ENCODE results near the gene ZBTB47.

ZBTB47 gene

DNA sequence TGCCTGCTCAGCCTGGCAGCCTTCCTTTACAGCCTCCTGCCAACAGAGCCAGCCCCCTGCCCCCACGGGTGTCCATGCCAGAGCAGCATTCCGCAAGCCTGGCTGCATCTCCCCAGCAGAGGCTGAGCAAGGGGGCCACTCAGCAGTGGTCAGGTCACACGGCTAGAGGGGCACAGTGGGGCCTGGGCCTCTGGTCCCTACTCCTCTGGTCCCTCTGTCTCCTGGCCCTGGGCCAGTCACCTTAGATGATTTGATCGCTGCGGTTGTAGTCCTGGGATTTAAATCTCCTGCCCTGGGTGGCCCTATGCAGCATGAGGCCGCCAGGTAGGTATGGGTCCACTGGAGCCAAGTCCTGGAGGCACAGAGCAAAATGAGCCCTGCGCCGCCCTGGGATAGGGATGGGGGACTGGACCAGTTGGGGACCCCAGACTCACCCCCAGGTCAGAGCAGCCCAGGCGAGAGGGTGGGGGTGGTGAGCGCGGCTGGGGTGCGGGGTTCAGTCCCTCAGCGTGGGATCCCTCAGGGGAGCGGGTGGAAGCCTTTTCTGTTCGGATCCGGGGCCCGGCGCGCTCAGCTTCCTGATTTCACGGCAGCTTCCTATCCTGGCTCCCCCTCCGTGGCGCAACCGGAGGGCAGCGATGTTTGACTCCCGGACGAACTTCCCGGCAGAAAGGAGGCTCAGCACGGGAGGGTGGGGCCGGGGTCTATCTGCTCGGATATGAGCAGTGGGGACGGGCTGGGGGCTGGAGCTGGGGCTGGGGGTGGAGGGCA is at the start of gene ZBTB47:
ZBTB47 (plus strand) TSS at position 138 of the 771 bp plus-strand sequence. CDS start 4,659 bp downstream, outside the sequence.
- H3K36me3 ChIP-seq (ENCODE audit: control insufficient read depth in 1 of 2, insufficient read depth in 2 of 2, low read length in 2 of 2) = peaks cover 0 to 15% of the 10 kb centered on the region in 2 donors
- peak within 1 kb of the TSS; percentile 76 to 77 for H3K4me3 ChIP-seq (ENCODE audit: low read depth in 1 of 2, low read length in 2 of 2)
- H3K9me3 ChIP-seq (ENCODE audit: control insufficient read depth in 1 of 2, low read length in 2 of 2) = no peaks in the 10 kb centered on the region
- H3K4me1 ChIP-seq (ENCODE audit: control insufficient read depth in 1 of 2, insufficient read depth in 2 of 2, low read length in 2 of 2) = peaks cover 26 to 46% of the 10 kb centered on the region in 2 donors
- peak within 1 kb of the TSS; percentile 84 for H3K27ac ChIP-seq (ENCODE audit: low read length)
- no peaks in the 10 kb centered on the region for H3K27me3 ChIP-seq (ENCODE audit: low read depth, low read length)

DNA sequence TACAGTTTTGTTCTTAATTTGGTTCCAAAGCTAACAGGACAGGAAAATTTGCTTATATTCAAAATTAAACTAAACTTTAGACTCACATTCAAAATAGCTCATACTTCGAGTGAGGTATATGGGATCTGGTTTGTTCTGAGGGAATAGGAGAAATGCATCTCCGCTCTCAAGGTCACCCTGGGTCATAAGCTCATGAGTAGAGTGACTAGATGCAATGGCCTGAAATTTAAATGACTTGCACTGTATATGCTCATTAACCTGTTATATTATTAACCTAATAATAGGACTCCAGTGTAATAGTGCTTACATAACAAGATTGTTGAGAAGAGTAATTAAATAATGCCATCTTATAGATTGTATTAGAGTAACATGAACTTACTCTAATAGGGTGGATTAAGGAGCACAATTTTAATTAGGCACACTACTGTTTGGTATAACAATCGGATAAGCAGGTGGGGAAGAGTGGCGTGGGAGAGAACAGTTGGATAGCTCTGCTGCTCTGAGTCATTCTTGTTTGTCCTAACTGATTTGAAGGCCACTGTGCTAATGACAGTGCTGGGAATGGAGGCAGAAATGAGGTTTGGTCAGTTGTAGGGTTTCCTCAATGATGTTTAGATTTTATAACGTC is 47.8 kb upstream of the ZBTB47 start:
- Histone ChIP-seq H3K36me3 (ENCODE audit: control insufficient read depth in 1 of 2, insufficient read depth in 2 of 2, low read length in 2 of 2) (peaks cover 0 to 4% of the 10 kb centered on the region in 2 donors), H3K27me3 (ENCODE audit: low read depth, low read length) (no peaks in the 10 kb centered on the region), H3K4me1 (ENCODE audit: control insufficient read depth in 1 of 2, insufficient read depth in 2 of 2, low read length in 2 of 2) (peaks cover 12 to 37% of the 10 kb centered on the region in 2 donors), H3K9me3 (ENCODE audit: control insufficient read depth in 1 of 2, low read length in 2 of 2) (no peaks in the 10 kb centered on the region), H3K27ac (ENCODE audit: low read length) (peak overlapping the region; percentile 31), H3K4me3 (ENCODE audit: low read depth in 1 of 2, low read length in 2 of 2) (no peak overlapping the region)

DNA sequence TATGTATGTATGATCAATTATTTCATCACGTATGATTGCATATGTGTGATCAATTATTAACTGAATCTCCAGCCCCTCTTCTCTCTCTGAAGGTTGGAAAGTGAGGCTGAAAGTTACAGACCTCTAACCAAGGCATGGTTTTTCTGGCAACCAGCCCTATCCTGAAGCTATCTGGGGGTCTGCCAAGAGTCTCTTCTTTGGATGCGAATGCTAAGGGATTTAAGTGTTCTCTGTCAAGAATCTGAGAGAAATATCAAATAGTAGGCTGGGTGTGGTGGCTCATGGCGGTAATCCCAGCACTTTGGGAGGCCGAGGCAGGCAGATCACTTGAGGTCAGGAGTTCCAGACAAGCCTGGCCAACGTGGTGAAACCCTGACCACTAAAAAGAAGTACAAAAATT is 44.9 kb upstream of the ZBTB47 start:
- Histone ChIP-seq H3K4me1 (ENCODE audit: control insufficient read depth in 1 of 2, insufficient read depth in 2 of 2, low read length in 2 of 2) (peaks cover 4 to 30% of the 10 kb centered on the region in 2 donors), H3K27me3 (ENCODE audit: low read depth, low read length) (no peaks in the 10 kb centered on the region), H3K36me3 (ENCODE audit: control insufficient read depth in 1 of 2, insufficient read depth in 2 of 2, low read length in 2 of 2) (peaks cover 4% of the 10 kb centered on the region in 2 donors), H3K27ac (ENCODE audit: low read length) (no peak overlapping the region), H3K4me3 (ENCODE audit: low read depth in 1 of 2, low read length in 2 of 2) (no peak overlapping the region), H3K9me3 (ENCODE audit: control insufficient read depth in 1 of 2, low read length in 2 of 2) (no peaks in the 10 kb centered on the region)

DNA sequence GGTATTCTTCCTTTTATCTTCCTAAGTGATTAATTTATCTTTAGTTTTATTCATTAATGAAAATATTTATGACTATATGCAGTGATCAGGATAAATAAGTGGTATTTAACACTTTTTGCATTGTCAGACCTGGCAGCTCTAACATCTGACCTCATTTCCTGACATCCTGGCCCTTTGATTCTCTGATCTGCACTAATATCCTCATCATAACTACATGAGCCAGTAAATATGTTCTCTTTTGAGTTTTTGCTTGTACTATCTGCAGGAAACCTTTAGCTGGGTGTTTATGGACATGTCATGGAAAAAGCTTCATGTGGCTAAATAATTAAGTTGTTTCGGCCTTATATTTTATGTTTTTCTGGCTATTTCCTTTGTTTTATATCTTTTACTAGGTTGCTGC is 42.5 kb upstream of the ZBTB47 start:
- Histone ChIP-seq H3K4me3 (ENCODE audit: low read depth in 1 of 2, low read length in 2 of 2) (no peak overlapping the region), H3K27ac (ENCODE audit: low read length) (no peak overlapping the region), H3K4me1 (ENCODE audit: control insufficient read depth in 1 of 2, insufficient read depth in 2 of 2, low read length in 2 of 2) (peaks cover 4 to 35% of the 10 kb centered on the region in 2 donors), H3K9me3 (ENCODE audit: control insufficient read depth in 1 of 2, low read length in 2 of 2) (no peaks in the 10 kb centered on the region), H3K36me3 (ENCODE audit: control insufficient read depth in 1 of 2, insufficient read depth in 2 of 2, low read length in 2 of 2) (peaks cover 4% of the 10 kb centered on the region in 2 donors), H3K27me3 (ENCODE audit: low read depth, low read length) (no peaks in the 10 kb centered on the region)

DNA sequence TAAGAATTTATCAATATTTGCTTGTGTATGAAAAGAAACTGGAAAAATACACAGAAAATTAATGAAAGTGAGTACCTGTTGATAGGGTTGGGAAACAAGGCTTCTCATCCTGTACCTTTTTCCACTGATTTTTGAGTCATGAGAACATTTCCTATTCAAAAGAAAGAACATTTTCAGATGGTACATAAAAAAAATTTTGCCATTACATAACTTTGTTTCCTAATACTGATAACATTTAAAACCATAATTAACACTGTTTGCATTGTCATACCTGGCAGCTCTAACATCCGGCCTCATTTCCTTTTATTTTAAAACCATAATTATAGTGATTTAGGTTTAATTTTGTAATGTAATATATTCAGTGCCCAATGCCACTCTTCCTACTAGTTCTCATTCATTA is 41.3 kb upstream of the ZBTB47 start:
- H3K27ac ChIP-seq (ENCODE audit: low read length) = peak overlapping the region; percentile 32
- no peak overlapping the region for H3K4me3 ChIP-seq (ENCODE audit: low read depth in 1 of 2, low read length in 2 of 2)
- no peaks in the 10 kb centered on the region for H3K27me3 ChIP-seq (ENCODE audit: low read depth, low read length)
- H3K36me3 ChIP-seq (ENCODE audit: control insufficient read depth in 1 of 2, insufficient read depth in 2 of 2, low read length in 2 of 2) = peaks cover 0 to 4% of the 10 kb centered on the region in 2 donors
- no peaks in the 10 kb centered on the region for H3K9me3 ChIP-seq (ENCODE audit: control insufficient read depth in 1 of 2, low read length in 2 of 2)
- peaks cover 4 to 34% of the 10 kb centered on the region in 2 donors for H3K4me1 ChIP-seq (ENCODE audit: control insufficient read depth in 1 of 2, insufficient read depth in 2 of 2, low read length in 2 of 2)

DNA sequence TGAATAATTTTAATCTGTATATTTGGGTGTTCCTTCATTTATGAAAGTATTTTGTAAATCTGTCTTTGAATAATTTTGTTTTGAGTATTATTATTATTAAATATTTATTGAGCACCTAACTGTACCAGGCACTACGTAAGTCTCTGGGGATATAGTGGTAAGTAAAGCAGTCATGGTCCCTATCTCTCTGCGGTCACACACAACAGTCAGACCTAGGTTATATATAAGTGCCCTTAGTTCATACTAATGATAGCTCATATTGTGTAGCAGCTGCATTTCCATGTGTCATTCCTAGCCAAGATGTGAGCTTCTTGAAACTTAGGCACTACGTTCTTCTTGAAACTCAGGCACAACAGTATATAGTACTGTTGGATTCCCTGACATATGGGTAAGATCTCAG is 40.6 kb upstream of the ZBTB47 start:
- Histone ChIP-seq H3K4me3 (ENCODE audit: low read depth in 1 of 2, low read length in 2 of 2) (no peak overlapping the region), H3K4me1 (ENCODE audit: control insufficient read depth in 1 of 2, insufficient read depth in 2 of 2, low read length in 2 of 2) (peaks cover 4 to 34% of the 10 kb centered on the region in 2 donors), H3K27ac (ENCODE audit: low read length) (peak overlapping the region; percentile 6), H3K36me3 (ENCODE audit: control insufficient read depth in 1 of 2, insufficient read depth in 2 of 2, low read length in 2 of 2) (peaks cover 0 to 4% of the 10 kb centered on the region in 2 donors), H3K9me3 (ENCODE audit: control insufficient read depth in 1 of 2, low read length in 2 of 2) (no peaks in the 10 kb centered on the region), H3K27me3 (ENCODE audit: low read depth, low read length) (no peaks in the 10 kb centered on the region)

DNA sequence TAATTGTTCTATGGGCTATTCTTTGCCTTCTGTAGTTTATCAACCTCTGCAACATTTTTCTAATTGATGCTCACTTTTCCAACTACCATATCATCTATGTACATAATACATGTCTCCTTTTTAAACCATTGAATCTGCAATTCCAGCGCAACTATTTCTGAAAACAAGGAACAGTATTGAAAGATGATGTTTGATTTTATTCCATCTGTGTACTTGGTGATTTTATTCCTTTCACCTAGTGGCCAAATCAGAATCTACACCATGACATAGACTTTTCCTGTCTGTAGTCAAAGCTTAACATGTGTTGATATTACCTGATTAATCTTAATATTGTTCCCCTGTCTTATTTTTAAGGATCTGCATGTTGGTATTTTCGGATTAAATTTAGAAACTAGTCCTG is 40.0 kb upstream of the ZBTB47 start:
- Histone ChIP-seq H3K27me3 (ENCODE audit: low read depth, low read length) (no peaks in the 10 kb centered on the region), H3K4me3 (ENCODE audit: low read depth in 1 of 2, low read length in 2 of 2) (no peak overlapping the region), H3K27ac (ENCODE audit: low read length) (peak overlapping the region; percentile 6), H3K9me3 (ENCODE audit: control insufficient read depth in 1 of 2, low read length in 2 of 2) (no peaks in the 10 kb centered on the region), H3K4me1 (ENCODE audit: control insufficient read depth in 1 of 2, insufficient read depth in 2 of 2, low read length in 2 of 2) (peaks cover 1 to 30% of the 10 kb centered on the region in 2 donors), H3K36me3 (ENCODE audit: control insufficient read depth in 1 of 2, insufficient read depth in 2 of 2, low read length in 2 of 2) (peaks cover 0 to 4% of the 10 kb centered on the region in 2 donors)

DNA sequence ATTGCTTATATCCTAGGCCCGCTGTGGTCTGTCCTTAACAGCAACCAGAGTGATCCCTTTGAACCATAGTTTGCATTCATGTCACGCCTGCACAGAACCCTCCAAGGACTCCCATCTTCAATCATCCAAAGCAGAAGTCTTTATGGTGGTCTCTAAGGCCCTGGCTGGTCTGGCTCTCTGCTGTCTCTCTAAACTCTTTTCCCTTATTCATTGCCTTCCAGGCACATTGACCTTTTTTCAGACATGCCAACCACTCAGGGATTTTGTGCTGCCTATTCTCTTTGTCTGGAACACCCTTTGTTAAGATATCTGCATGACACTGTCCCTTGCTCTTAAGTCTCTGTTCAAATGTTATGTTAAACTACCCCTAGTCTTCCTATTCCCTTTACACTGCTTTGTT is 21.9 kb upstream of the ZBTB47 start:
- H3K36me3 ChIP-seq (ENCODE audit: control insufficient read depth in 1 of 2, insufficient read depth in 2 of 2, low read length in 2 of 2) = peaks cover 55 to 56% of the 10 kb centered on the region in 2 donors
- no peaks in the 10 kb centered on the region for H3K9me3 ChIP-seq (ENCODE audit: control insufficient read depth in 1 of 2, low read length in 2 of 2)
- H3K27ac ChIP-seq (ENCODE audit: low read length) = no peak overlapping the region
- no peaks in the 10 kb centered on the region for H3K4me1 ChIP-seq (ENCODE audit: control insufficient read depth in 1 of 2, insufficient read depth in 2 of 2, low read length in 2 of 2)
- H3K27me3 ChIP-seq (ENCODE audit: low read depth, low read length) = no peaks in the 10 kb centered on the region
- H3K4me3 ChIP-seq (ENCODE audit: low read depth in 1 of 2, low read length in 2 of 2) = no peak overlapping the region

DNA sequence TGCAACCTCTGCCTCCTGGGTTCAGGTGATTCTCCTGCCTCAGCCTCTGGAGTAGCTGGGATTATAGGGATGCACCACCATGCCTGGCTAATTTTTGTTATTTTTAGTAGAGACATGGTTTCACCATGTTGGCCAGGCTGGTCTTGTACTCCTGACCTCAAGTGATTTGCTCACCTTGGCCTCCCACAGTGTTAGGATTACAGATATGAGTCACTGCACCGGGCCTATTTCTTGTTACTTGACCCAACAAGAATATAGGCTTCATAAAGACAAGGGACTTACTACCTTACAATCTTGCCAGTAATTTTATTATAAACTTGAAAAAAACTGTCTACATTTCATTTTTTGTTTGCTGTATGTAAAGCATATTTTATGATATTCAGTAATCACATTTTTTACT is 21.4 kb upstream of the ZBTB47 start:
- no peaks in the 10 kb centered on the region for H3K4me1 ChIP-seq (ENCODE audit: control insufficient read depth in 1 of 2, insufficient read depth in 2 of 2, low read length in 2 of 2)
- no peak overlapping the region for H3K27ac ChIP-seq (ENCODE audit: low read length)
- H3K4me3 ChIP-seq (ENCODE audit: low read depth in 1 of 2, low read length in 2 of 2) = no peak overlapping the region
- H3K27me3 ChIP-seq (ENCODE audit: low read depth, low read length) = no peaks in the 10 kb centered on the region
- peaks cover 60 to 62% of the 10 kb centered on the region in 2 donors for H3K36me3 ChIP-seq (ENCODE audit: control insufficient read depth in 1 of 2, insufficient read depth in 2 of 2, low read length in 2 of 2)
- H3K9me3 ChIP-seq (ENCODE audit: control insufficient read depth in 1 of 2, low read length in 2 of 2) = no peaks in the 10 kb centered on the region

DNA sequence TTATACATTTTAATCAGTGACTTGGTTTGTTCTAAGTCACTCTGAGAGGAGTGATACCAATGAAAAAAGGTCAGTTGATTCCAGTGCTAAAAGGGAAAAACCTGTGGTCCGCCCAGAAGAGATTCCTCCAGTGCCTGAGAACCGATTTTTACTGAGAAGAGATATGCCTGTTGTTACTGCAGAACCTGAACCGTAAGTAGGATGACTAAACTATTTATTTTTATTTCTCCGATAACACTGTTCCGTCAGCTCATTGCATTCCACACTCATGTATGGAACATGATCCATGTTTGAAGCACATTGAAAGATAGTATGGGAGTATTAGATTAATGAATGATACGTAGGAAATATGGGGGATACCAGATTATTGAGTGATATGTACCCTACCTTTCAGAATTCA is 20.0 kb upstream of the ZBTB47 start:
- no peak overlapping the region for H3K27ac ChIP-seq (ENCODE audit: low read length)
- peaks cover 69 to 74% of the 10 kb centered on the region in 2 donors for H3K36me3 ChIP-seq (ENCODE audit: control insufficient read depth in 1 of 2, insufficient read depth in 2 of 2, low read length in 2 of 2)
- no peak overlapping the region for H3K4me3 ChIP-seq (ENCODE audit: low read depth in 1 of 2, low read length in 2 of 2)
- no peaks in the 10 kb centered on the region for H3K27me3 ChIP-seq (ENCODE audit: low read depth, low read length)
- H3K9me3 ChIP-seq (ENCODE audit: control insufficient read depth in 1 of 2, low read length in 2 of 2) = no peaks in the 10 kb centered on the region
- H3K4me1 ChIP-seq (ENCODE audit: control insufficient read depth in 1 of 2, insufficient read depth in 2 of 2, low read length in 2 of 2) = no peaks in the 10 kb centered on the region

DNA sequence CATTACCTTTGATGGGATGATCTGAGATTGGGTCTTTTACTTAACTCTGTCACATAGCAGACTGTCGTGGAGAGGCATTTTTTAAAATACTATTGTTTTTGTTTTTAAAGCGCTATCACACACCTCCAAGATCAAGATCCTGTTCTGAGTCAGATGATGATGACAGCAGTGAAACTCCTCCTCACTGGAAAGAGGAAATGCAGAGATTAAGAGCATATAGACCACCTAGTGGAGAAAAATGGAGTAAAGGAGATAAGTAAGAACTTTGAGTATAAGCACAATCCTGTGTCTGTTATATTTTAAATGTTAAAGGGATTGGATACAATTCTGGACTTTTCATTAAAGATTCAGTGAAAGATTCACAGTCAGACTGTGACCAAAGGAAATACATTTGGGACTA is 18.4 kb upstream of the ZBTB47 start:
- Histone ChIP-seq H3K4me3 (ENCODE audit: low read depth in 1 of 2, low read length in 2 of 2) (no peak overlapping the region), H3K9me3 (ENCODE audit: control insufficient read depth in 1 of 2, low read length in 2 of 2) (no peaks in the 10 kb centered on the region), H3K27me3 (ENCODE audit: low read depth, low read length) (no peaks in the 10 kb centered on the region), H3K4me1 (ENCODE audit: control insufficient read depth in 1 of 2, insufficient read depth in 2 of 2, low read length in 2 of 2) (peaks cover 0 to 5% of the 10 kb centered on the region in 2 donors), H3K27ac (ENCODE audit: low read length) (no peak overlapping the region), H3K36me3 (ENCODE audit: control insufficient read depth in 1 of 2, insufficient read depth in 2 of 2, low read length in 2 of 2) (peaks cover 79 to 84% of the 10 kb centered on the region in 2 donors)
